ENCODE data around the gene SLC35E2B.
A peak's percentile ranks its signal among the peaks of the same experiment; 100 is the strongest.
"Not testable (repeated sequence)": the region's sequence is repeated elsewhere in the genome, so short reads cannot be mapped to it uniquely, and the experiment has no call there.

Gene SLC35E2B

GRCh38 chr1:1639368-1639767 is 53.2 kb downstream of the SLC35E2B start:
- DNase-seq (ENCODE audit: low read depth in 2 of 2) = not testable (repeated sequence)

- DNase-seq (ENCODE audit: low read depth in 2 of 2) = not testable (repeated sequence)
These were observed 54.1 kb downstream of the SLC35E2B start for GRCh38 chr1:1638528-1638927.

GRCh38 chr1:1637479-1637875 is 55.1 kb downstream of the SLC35E2B start:
- DNase-seq (ENCODE audit: low read depth in 2 of 2) = not testable (repeated sequence)

GRCh38 chr1:1636621-1637478 is 55.7 kb downstream of the SLC35E2B start:
- not testable (repeated sequence) for DNase-seq (ENCODE audit: low read depth in 2 of 2)

- not testable (repeated sequence) for DNase-seq (ENCODE audit: low read depth in 2 of 2)
These were observed 58.0 kb downstream of the SLC35E2B start for GRCh38 chr1:1634613-1635012.

GRCh38 chr1:1633409-1633808 is 59.2 kb downstream of the SLC35E2B start:
- not testable (repeated sequence) for DNase-seq (ENCODE audit: low read depth in 2 of 2)

GRCh38 chr1:1631782-1632420 is 60.7 kb downstream of the SLC35E2B start, which contains the start of gene MMP23B:
TSS of gene MMP23B (plus strand) at chr1:1632173. CDS start at chr1:1632219, 46 bp downstream.
- DNase-seq (ENCODE audit: low read depth in 2 of 2) = no peak

GRCh38 chr1:1630965-1631781 is 61.4 kb downstream of the SLC35E2B start:
- DNase-seq (ENCODE audit: low read depth in 2 of 2) = no peak

- peak; percentile 45 to 49 for DNase-seq (ENCODE audit: low read depth in 2 of 2)
These were observed 62.2 kb downstream of the SLC35E2B start for GRCh38 chr1:1630191-1630964.

GRCh38 chr1:1629430-1630190 is 63.0 kb downstream of the SLC35E2B start:
- DNase-seq (ENCODE audit: low read depth in 2 of 2) = no peak

GRCh38 chr1:1628754-1629429 is 63.7 kb downstream of the SLC35E2B start:
- DNase-seq (ENCODE audit: low read depth in 2 of 2) = no peak

- DNase-seq (ENCODE audit: low read depth in 2 of 2) = no peak
These were observed 64.5 kb downstream of the SLC35E2B start for GRCh38 chr1:1627829-1628753.

- DNase-seq (ENCODE audit: low read depth in 2 of 2) = no peak
These were observed 65.2 kb downstream of the SLC35E2B start for GRCh38 chr1:1627261-1627828.

GRCh38 chr1:1626207-1627141 is 66.1 kb downstream of the SLC35E2B start:
- no peak for DNase-seq (ENCODE audit: low read depth in 2 of 2)

- DNase-seq (ENCODE audit: low read depth in 2 of 2) = no peak
These were observed 66.8 kb downstream of the SLC35E2B start for GRCh38 chr1:1625824-1626206.

GRCh38 chr1:1625404-1625775 is 67.2 kb downstream of the SLC35E2B start:
- DNase-seq (ENCODE audit: low read depth in 2 of 2) = no peak
